HEK293 (cell line): ENCODE results near the gene MAP3K4.

ENCODE experiments used
- CTCF ChIP-seq: fragments of 450-650 bp; formaldehyde crosslinking; IDR thresholded peaks from 2 replicates; pipeline ENCODE4 v1.5.1; 2016; ENCODE audit warnings: missing biosample characterization, missing genetic modification characterization
- HOXC10 ChIP-seq: sonication (generic); formaldehyde crosslinking; IDR thresholded peaks from 2 replicates; pipeline ENCODE4 v1.8.1; 2023; ENCODE audit warnings: mild to moderate bottlenecking, missing genetic modification reagents
- KLF10 ChIP-seq: fragments of 450-650 bp; IDR thresholded peaks from 2 replicates; pipeline ENCODE4 v1.5.1; 2018; ENCODE audit warnings: missing biosample characterization, mild to moderate bottlenecking, missing genetic modification characterization
- RBAK ChIP-seq: fragments of 450-650 bp; formaldehyde crosslinking; IDR thresholded peaks from 2 replicates; pipeline ENCODE4 v1.5.1; 2016; ENCODE audit warnings: missing biosample characterization, missing genetic modification characterization
- YY1 ChIP-seq: fragments of 450-650 bp; formaldehyde crosslinking; IDR thresholded peaks from 2 replicates; pipeline ENCODE4 v1.5.1; 2018; ENCODE audit warnings: missing biosample characterization, missing genetic modification characterization
- ZNF114 ChIP-seq: fragments of 450-650 bp; formaldehyde crosslinking; IDR thresholded peaks from 2 replicates; pipeline ENCODE4 v1.5.0; 2017; ENCODE audit warnings: missing biosample characterization, missing genetic modification characterization
- ZNF121 ChIP-seq: fragments of 450-650 bp; formaldehyde crosslinking; IDR thresholded peaks from 2 replicates; pipeline ENCODE4 v1.5.1; 2016; ENCODE audit warnings: missing biosample characterization, missing genetic modification characterization
- ZNF24 ChIP-seq: fragments of 450-650 bp; formaldehyde crosslinking; IDR thresholded peaks from 2 replicates; pipeline ENCODE4 v1.5.1; 2016; ENCODE audit warnings: missing biosample characterization, missing genetic modification characterization
- ZNF248 ChIP-seq: fragments of 450-650 bp; formaldehyde crosslinking; IDR thresholded peaks from 2 replicates; pipeline ENCODE4 v1.5.1; 2017; ENCODE audit warnings: missing biosample characterization, missing genetic modification characterization
- ZNF510 ChIP-seq: fragments of 450-650 bp; formaldehyde crosslinking; IDR thresholded peaks from 2 replicates; pipeline ENCODE4 v1.5.1; 2018; ENCODE audit warnings: mild to moderate bottlenecking, missing genetic modification characterization, missing biosample characterization; ENCODE audit not compliant: insufficient replicate concordance
- ZNF639 ChIP-seq: fragments of 450-650 bp; formaldehyde crosslinking; IDR thresholded peaks from 2 replicates; pipeline ENCODE4 v1.5.1; 2016; ENCODE audit warnings: missing biosample characterization, missing genetic modification characterization
- ZNF658 ChIP-seq: fragments of 450-650 bp; formaldehyde crosslinking; IDR thresholded peaks from 2 replicates; pipeline ENCODE4; 2016; ENCODE audit warnings: missing biosample characterization, missing genetic modification characterization

- TF ChIP-seq YY1 (tag by site-specific recombination) = no peak
- TF ChIP-seq ZNF121 (tag by site-specific recombination) = no peak
- TF ChIP-seq ZNF658 (tag by site-specific recombination) = no peak
- no peak for TF ChIP-seq HOXC10 (CRISPR knock-in tag)
- no peak for TF ChIP-seq CTCF (tag by site-specific recombination)
- TF ChIP-seq KLF10 (tag by site-specific recombination) = no peak
- no peak for TF ChIP-seq RBAK (tag by site-specific recombination)
- no peak for TF ChIP-seq ZNF24 (tag by site-specific recombination)
- TF ChIP-seq ZNF248 (tag by site-specific recombination) = no peak
- no peak for TF ChIP-seq ZNF639 (tag by site-specific recombination)
- TF ChIP-seq ZNF114 (tag by site-specific recombination) = no peak
- no peak for TF ChIP-seq ZNF510 (tag by site-specific recombination)
Measured at GRCh38 chr6:161048641-161049040, 57.1 kb downstream of the MAP3K4 start.
